GM12878 (cell line): ENCODE results near the gene MB. TPM values are rescaled to one million over a fixed set of nuclear protein-coding genes. Genes with fewer than 3 reads are reported as not detected.

Source experiments
- ATAC-seq: fragments of 200-7000 bp; cut with Tn5 transposase; 3 replicates; pipeline ENCODE4 v1.9.1; 2020; ENCODE audit warnings: mild to moderate bottlenecking, moderate library complexity
- BruUV-seq: library from RNA; stranded (reverse); fragments of 400-500 nt; replicated peaks from 2 replicates; lab custom pipeline; 2021; lab: Mats Ljungman, UMichigan
- CTCF ChIA-PET: fragments of 300-600 bp; sonication (Branson Sonifier 250); formaldehyde crosslinking; extraction: SDS; loops from one replicate; lab custom pipeline; 2021; ENCODE audit warnings: inconsistent platforms; lab: Yijun Ruan, JAX
- POLR2A ChIA-PET: fragments of 350-600 bp; formaldehyde crosslinking; extraction: SDS; loops from one replicate; lab custom pipeline; 2021; ENCODE audit warnings: inconsistent platforms; lab: Charles Lee
- RAD21 ChIA-PET: fragments of 300-600 bp; sonication (Branson Sonifier 250); formaldehyde crosslinking; loops from one replicate; lab custom pipeline; 2023; ENCODE audit warnings: antibody characterized with exemption; ENCODE audit not compliant: unreplicated experiment; lab: Charles Lee
- SMC1A ChIA-PET: fragments of 300-600 bp; sonication (Branson Sonifier 250); formaldehyde crosslinking; loops from one replicate; lab custom pipeline; 2023; ENCODE audit not compliant: unreplicated experiment, uncharacterized antibody; lab: Charles Lee
- DNase-seq: peaks from one replicate; pipeline ENCODE4 v3.0.0-alpha.2; 2011; ENCODE audit warnings: low read depth, low spot score
- FAIRE-seq: peaks from 3 replicates; lab custom pipeline; 2011; peaks lifted over from hg19 to GRCh38; lab: Jason Lieb, UNC
- H2AFZ ChIP-seq: 2 replicates; pipeline ENCODE4 v1.6.0; 2011; ENCODE audit warnings: low read depth, low read length, control low read depth; ENCODE audit not compliant: control insufficient read depth
- H3K27ac ChIP-seq: 2 replicates; pipeline ENCODE4 v1.5.1; 2011; ENCODE audit warnings: control low read depth; ENCODE audit not compliant: control insufficient read depth, insufficient read depth
- H3K27me3 ChIP-seq, 2 experiments: replicated peaks in 1 of 2; 2 replicates each; pipeline versions ENCODE4 v1.6.0 to v1.6.1; 2011; ENCODE audit warnings: low read length in 1 of 2; ENCODE audit not compliant: control insufficient read depth in 2 of 2, insufficient read depth in 2 of 2
- H3K36me3 ChIP-seq, 2 experiments: 2 replicates each; pipeline ENCODE4 v1.5.1; 2011; ENCODE audit warnings: low read length in 1 of 2; ENCODE audit not compliant: control insufficient read depth in 2 of 2, insufficient read depth in 2 of 2
- H3K4me1 ChIP-seq: 2 replicates; pipeline ENCODE4 v1.6.1; 2011; ENCODE audit warnings: mild to moderate bottlenecking, low read length, moderate library complexity, mixed read lengths; ENCODE audit not compliant: control insufficient read depth, insufficient read depth
- H3K4me2 ChIP-seq: 2 replicates; pipeline ENCODE4 v1.6.0; 2011; ENCODE audit warnings: control low read depth; ENCODE audit not compliant: control insufficient read depth, insufficient read depth
- H3K4me3 ChIP-seq: fragments of 200-600 bp; sonication (generic); 2 replicates; pipeline ENCODE4 v1.5.1; 2016
- H3K79me2 ChIP-seq: 2 replicates; pipeline ENCODE4 v1.6.0; 2011; ENCODE audit warnings: low read length; ENCODE audit not compliant: control insufficient read depth, insufficient read depth
- H3K9ac ChIP-seq: 2 replicates; pipeline ENCODE4 v1.8.0; 2011; ENCODE audit warnings: low read length, control low read depth, mixed read lengths; ENCODE audit not compliant: control insufficient read depth, insufficient read depth
- H3K9me3 ChIP-seq: replicated peaks from 3 replicates; pipeline ENCODE4 v1.5.1; 2011; ENCODE audit warnings: mild to moderate bottlenecking, low read length; ENCODE audit not compliant: control insufficient read depth, insufficient read depth
- H4K20me1 ChIP-seq: 2 replicates; pipeline ENCODE4 v1.6.0; 2011; ENCODE audit not compliant: control insufficient read depth, insufficient read depth
- BCL11A ChIP-seq: IDR thresholded peaks from 2 replicates; pipeline ENCODE4 v1.6.1; 2011; ENCODE audit warnings: low read depth, low read length
- CHD1 ChIP-seq: IDR thresholded peaks from 2 replicates; pipeline ENCODE4 v1.6.1; 2012; ENCODE audit warnings: low read depth, low read length, improper control_type of control experiment
- CTCF ChIP-seq, 3 experiments: IDR thresholded peaks in 2 of 3; conservative IDR thresholded peaks in 1 of 3; 2 replicates each; pipeline ENCODE4 v1.5.1; 2011; ENCODE audit warnings: low read depth in 3 of 3, low read length in 3 of 3, mild to moderate bottlenecking in 3 of 3, control low read depth in 2 of 3, moderate library complexity in 2 of 3, inconsistent platforms in 1 of 3, mixed read lengths in 1 of 3; ENCODE audit not compliant: control insufficient read depth in 2 of 3, insufficient read depth in 1 of 3; ENCODE audit errors: extremely low read depth in 1 of 3
- ETV6 ChIP-seq, 2 experiments: fragments of 450-650 bp in 1 of 2; IDR thresholded peaks in 1 of 2; conservative IDR thresholded peaks in 1 of 2; 2 replicates each; pipeline ENCODE4 v1.6.1; 2014; ENCODE audit warnings: antibody characterized with exemption in 1 of 2, borderline replicate concordance in 1 of 2, low read depth in 1 of 2, mild to moderate bottlenecking in 1 of 2, moderate library complexity in 1 of 2
- FOS ChIP-seq: IDR thresholded peaks from 3 replicates; pipeline ENCODE4 v1.6.1; 2011; ENCODE audit warnings: borderline replicate concordance; ENCODE audit not compliant: insufficient read length; ENCODE audit errors: extremely low read depth
- GABPA ChIP-seq: IDR thresholded peaks from 2 replicates; pipeline ENCODE4 v1.6.1; 2014; ENCODE audit warnings: antibody characterized with exemption, low read depth, mild to moderate bottlenecking, inconsistent platforms
- NR2F1 ChIP-seq: fragments of 450-650 bp; conservative IDR thresholded peaks from 2 replicates; pipeline ENCODE4 v1.6.1; 2017; ENCODE audit warnings: mild to moderate bottlenecking
- RB1 ChIP-seq: fragments of 450-650 bp; formaldehyde crosslinking; IDR thresholded peaks from 2 replicates; pipeline ENCODE4 v1.6.1; 2017; ENCODE audit warnings: mild to moderate bottlenecking, borderline replicate concordance
- SMAD1 ChIP-seq: fragments of 450-650 bp; IDR thresholded peaks from 2 replicates; pipeline ENCODE4 v1.6.1; 2018; ENCODE audit warnings: mild to moderate bottlenecking, low read depth; ENCODE audit not compliant: partially characterized antibody
- SUPT20H ChIP-seq: IDR thresholded peaks from 2 replicates; pipeline ENCODE4 v1.6.1; 2011; ENCODE audit warnings: low read depth, mild to moderate bottlenecking, low read length, moderate library complexity, borderline replicate concordance; ENCODE audit not compliant: control insufficient read depth
- TCF7 ChIP-seq: IDR thresholded peaks from 2 replicates; pipeline ENCODE4 v1.6.1; 2014; ENCODE audit warnings: antibody characterized with exemption, borderline replicate concordance
- ZNF207 ChIP-seq: fragments of 450-650 bp; IDR thresholded peaks from 2 replicates; pipeline ENCODE4 v1.6.1; 2014; ENCODE audit warnings: antibody characterized with exemption, mild to moderate bottlenecking, borderline replicate concordance
- WGBS: methylation state at CpG from one replicate; pipeline ENCODE4 v1.1.6; 2016; ENCODE audit warnings: low lambda C conversion rate; ENCODE audit not compliant: insufficient replicate concordance, insufficient coverage; ENCODE audit errors: missing lambda C conversion rate; 5-methylcytosine and 5-hydroxymethylcytosine counted together
- in situ Hi-C: fragments of 300-500 bp; cut with MboI; formaldehyde crosslinking; loops from 9 replicates; pipeline ENCODE4 v1.14.3; 2018; ENCODE audit warnings: mixed read lengths
- intact Hi-C: fragments of 100-400 bp; cut with micrococcal nuclease; formaldehyde crosslinking; loops from one replicate; pipeline ENCODE4 v1.14.2; 2022; ENCODE audit not compliant: unreplicated experiment
- polyA plus RNA-seq, 11 experiments: library from polyadenylated mRNA; depleted of rRNA in 4 of 11; unstranded in 6 of 11; stranded (reverse) in 5 of 11; fragments of >200 nt; fragmentation: Nextera tagmentation in 4 of 11; fragmentation: Illumina TruSeq in 1 of 11; extraction: Ambion mirVana in 4 of 11; extraction: Trizol in 1 of 11; gene quantifications; 1 replicate in 1 of 11; 2 replicates in 10 of 11; pipeline versions ENCODE4 v1.2.1 to v1.2.3, GENCODE V29; 2011 to 2016; ENCODE audit warnings: inconsistent platforms in 2 of 11, missing spikeins in 2 of 11, low read depth in 1 of 11
- total RNA-seq, 4 experiments: library from RNA; depleted of rRNA in 3 of 4; stranded (reverse); fragments of >200 nt in 3 of 4; fragmentation: Illumina TruSeq in 1 of 4; extraction: Trizol in 1 of 4; gene quantifications; 2 replicates each; pipeline versions ENCODE4 v1.2.1 to v1.2.3, GENCODE V29; 2013 to 2021
- TF ChIP-seq, protein P1 (sequence below): fragments of 150-350 bp; IDR thresholded peaks from 2 replicates; pipeline ENCODE4 v1.6.1; 2016; ENCODE audit warnings: low read depth, low read length
- TF ChIP-seq, protein P2 (sequence below): fragments of 450-650 bp; formaldehyde crosslinking; IDR thresholded peaks from 2 replicates; pipeline ENCODE4 v1.5.0; 2022; ENCODE audit warnings: mild to moderate bottlenecking, missing genetic modification characterization

Gene MB
- total and polyA plus RNA-seq, 10 of the 15 experiments (the other 5 are each of a cell fraction or from before 2014, with no cell fraction given): 0.09 to 0.41 (median 0.23) TPM; not detected in 3

DNA sequence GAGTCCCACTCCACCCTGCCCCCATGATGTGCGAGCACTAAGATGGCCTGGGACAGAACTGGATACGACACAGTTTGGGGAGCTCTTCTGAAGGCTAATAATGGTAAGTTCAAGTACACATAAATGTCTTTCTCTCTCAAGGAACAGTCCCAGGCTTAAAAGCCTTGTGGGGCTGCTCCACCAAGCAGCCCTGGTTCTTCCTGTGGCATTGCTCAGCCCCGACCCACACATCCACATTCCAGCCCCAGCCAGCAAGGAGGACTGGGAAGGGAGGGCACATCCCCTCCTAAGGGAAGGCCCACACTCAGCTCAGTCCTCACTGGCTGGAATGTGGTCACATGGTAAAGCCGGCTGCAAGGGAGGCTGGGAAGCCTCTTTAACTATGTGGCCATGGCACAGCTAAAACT, 13.3 kb upstream of the MB start:
- no peak for ATAC-seq
- POLR2A ChIA-PET: interaction anchor here (0.7 kb wide), 1 partner anchor 18 kb away, joined by 3 read pairs; the partner anchor contains the start of gene APOL6
- TF ChIP-seq SUPT20H: no peak
- TF ChIP-seq GABPA: no peak
- TF ChIP-seq CTCF (IDR thresholded peaks at IDR 0.05 in 2 of 3, conservative IDR thresholded peaks at IDR 0.05 in 1 of 3; ENCODE audit: control insufficient read depth in 2 of 3, extremely low read depth in 1 of 3, insufficient read depth in 1 of 3, low read depth in 3 of 3, low read length in 3 of 3): no peak
- TF ChIP-seq, protein P1, sequence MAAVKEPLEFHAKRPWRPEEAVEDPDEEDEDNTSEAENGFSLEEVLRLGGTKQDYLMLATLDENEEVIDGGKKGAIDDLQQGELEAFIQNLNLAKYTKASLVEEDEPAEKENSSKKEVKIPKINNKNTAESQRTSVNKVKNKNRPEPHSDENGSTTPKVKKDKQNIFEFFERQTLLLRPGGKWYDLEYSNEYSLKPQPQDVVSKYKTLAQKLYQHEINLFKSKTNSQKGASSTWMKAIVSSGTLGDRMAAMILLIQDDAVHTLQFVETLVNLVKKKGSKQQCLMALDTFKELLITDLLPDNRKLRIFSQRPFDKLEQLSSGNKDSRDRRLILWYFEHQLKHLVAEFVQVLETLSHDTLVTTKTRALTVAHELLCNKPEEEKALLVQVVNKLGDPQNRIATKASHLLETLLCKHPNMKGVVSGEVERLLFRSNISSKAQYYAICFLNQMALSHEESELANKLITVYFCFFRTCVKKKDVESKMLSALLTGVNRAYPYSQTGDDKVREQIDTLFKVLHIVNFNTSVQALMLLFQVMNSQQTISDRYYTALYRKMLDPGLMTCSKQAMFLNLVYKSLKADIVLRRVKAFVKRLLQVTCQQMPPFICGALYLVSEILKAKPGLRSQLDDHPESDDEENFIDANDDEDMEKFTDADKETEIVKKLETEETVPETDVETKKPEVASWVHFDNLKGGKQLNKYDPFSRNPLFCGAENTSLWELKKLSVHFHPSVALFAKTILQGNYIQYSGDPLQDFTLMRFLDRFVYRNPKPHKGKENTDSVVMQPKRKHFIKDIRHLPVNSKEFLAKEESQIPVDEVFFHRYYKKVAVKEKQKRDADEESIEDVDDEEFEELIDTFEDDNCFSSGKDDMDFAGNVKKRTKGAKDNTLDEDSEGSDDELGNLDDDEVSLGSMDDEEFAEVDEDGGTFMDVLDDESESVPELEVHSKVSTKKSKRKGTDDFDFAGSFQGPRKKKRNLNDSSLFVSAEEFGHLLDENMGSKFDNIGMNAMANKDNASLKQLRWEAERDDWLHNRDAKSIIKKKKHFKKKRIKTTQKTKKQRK: no peak
- TF ChIP-seq ETV6 (conservative IDR thresholded peaks at IDR 0.05 in 1 of 2, IDR thresholded peaks at IDR 0.05 in 1 of 2; ENCODE audit: borderline replicate concordance in 1 of 2, low read depth in 1 of 2): no peak
- no peak for TF ChIP-seq ZNF207
- TF ChIP-seq FOS: no peak
- no peak for TF ChIP-seq SMAD1
- TF ChIP-seq TCF7: no peak
- no peak for TF ChIP-seq RB1
- TF ChIP-seq, protein P2, sequence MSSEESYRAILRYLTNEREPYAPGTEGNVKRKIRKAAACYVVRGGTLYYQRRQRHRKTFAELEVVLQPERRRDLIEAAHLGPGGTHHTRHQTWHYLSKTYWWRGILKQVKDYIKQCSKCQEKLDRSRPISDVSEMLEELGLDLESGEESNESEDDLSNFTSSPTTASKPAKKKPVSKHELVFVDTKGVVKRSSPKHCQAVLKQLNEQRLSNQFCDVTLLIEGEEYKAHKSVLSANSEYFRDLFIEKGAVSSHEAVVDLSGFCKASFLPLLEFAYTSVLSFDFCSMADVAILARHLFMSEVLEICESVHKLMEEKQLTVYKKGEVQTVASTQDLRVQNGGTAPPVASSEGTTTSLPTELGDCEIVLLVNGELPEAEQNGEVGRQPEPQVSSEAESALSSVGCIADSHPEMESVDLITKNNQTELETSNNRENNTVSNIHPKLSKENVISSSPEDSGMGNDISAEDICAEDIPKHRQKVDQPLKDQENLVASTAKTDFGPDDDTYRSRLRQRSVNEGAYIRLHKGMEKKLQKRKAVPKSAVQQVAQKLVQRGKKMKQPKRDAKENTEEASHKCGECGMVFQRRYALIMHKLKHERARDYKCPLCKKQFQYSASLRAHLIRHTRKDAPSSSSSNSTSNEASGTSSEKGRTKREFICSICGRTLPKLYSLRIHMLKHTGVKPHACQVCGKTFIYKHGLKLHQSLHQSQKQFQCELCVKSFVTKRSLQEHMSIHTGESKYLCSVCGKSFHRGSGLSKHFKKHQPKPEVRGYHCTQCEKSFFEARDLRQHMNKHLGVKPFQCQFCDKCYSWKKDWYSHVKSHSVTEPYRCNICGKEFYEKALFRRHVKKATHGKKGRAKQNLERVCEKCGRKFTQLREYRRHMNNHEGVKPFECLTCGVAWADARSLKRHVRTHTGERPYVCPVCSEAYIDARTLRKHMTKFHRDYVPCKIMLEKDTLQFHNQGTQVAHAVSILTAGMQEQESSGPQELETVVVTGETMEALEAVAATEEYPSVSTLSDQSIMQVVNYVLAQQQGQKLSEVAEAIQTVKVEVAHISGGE (CRISPR knock-in tag): no peak
- TF ChIP-seq CHD1: no peak
- no peak for TF ChIP-seq NR2F1
- no peak for TF ChIP-seq BCL11A

More for the DNA sequence above, 13.3 kb upstream of the MB start:
- FAIRE-seq (no peak), DNase-seq (no peak)
- ChIA-PET RAD21 (interaction anchor here (0.7 to 5.7 kb wide), 5 partner anchors 15 to 279 kb away, joined by 3 to 30 read pairs (median 3); partner anchors contain the start of gene APOL6), CTCF (interaction anchor here (0.6 to 3.7 kb wide), 11 partner anchors 9 to 435 kb away, joined by 3 to 26 read pairs (median 3); partner anchors contain the start of gene APOL6), SMC1A (interaction anchor here (0.8 to 2.8 kb wide), 6 partner anchors 47 to 534 kb away, joined by 3 to 8 read pairs (median 4); no protein-coding TSS in a partner anchor)
- H2AFZ ChIP-seq: no peak overlapping the region
- H4K20me1 ChIP-seq: no peaks in the 10 kb centered on the region
- in situ Hi-C loops (no loop called here), intact Hi-C loops (loop anchor here (5.0 kb wide), 1 partner anchor 112 kb away; no protein-coding TSS in a partner anchor)
- H3K9me3 ChIP-seq: peaks cover 1% of the 10 kb centered on the region; the same call in 1 of the 3 replicates
- no peaks in the 10 kb centered on the region for H3K36me3 ChIP-seq
- no peaks in the 10 kb centered on the region for H3K27me3 ChIP-seq
- 66% methylated on average over 4 of the region's 4 CpGs for WGBS
- no peak overlapping the region for H3K4me3 ChIP-seq
- no peaks in the 10 kb centered on the region for H3K79me2 ChIP-seq
- H3K4me1 ChIP-seq: peaks cover 22% of the 10 kb centered on the region
- BruUV-seq: no TSS peak
- H3K4me2 ChIP-seq: no peak overlapping the region
- no peak overlapping the region for H3K9ac ChIP-seq
- H3K27ac ChIP-seq: no peak overlapping the region
